Stimulated activated naive CD4-positive, alpha-beta T cell treated with Interleukin-2 at 50 U/mL for 16 hours (primary cell): ENCODE measurements around the gene OGFR.
"Not testable (repeated sequence)": the region's sequence is repeated elsewhere in the genome, so short reads cannot be mapped to it uniquely, and the experiment has no call there.

Experiments used
- DNase-seq: peaks from one replicate; lab custom pipeline; 2025; lab: John Stamatoyannopoulos, UW

The OGFR gene

DNA sequence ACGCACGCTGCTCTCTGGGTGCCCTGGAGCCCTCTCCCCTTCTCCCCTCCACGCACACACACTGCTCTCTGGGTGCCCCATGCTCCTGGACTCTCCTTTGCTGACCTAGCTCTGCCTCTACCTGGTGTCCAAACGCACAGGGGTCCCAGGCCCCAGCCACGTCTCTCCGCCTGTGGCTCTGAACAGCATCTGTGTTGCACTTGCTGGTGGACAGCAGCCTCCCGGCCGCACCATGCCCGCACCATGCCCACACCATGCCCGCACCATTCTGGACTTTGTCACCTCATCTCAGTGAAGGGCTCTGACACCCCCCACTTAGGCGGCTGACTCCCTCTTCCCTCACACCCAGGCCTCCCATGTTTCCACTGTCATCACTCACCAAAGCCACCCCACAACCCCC, 35.2 kb downstream of the OGFR start:
- DNase-seq: no peak

- no peak for DNase-seq
Observed at GRCh38 chr20:62840244-62841197, 35.9 kb downstream of the OGFR start.

DNA sequence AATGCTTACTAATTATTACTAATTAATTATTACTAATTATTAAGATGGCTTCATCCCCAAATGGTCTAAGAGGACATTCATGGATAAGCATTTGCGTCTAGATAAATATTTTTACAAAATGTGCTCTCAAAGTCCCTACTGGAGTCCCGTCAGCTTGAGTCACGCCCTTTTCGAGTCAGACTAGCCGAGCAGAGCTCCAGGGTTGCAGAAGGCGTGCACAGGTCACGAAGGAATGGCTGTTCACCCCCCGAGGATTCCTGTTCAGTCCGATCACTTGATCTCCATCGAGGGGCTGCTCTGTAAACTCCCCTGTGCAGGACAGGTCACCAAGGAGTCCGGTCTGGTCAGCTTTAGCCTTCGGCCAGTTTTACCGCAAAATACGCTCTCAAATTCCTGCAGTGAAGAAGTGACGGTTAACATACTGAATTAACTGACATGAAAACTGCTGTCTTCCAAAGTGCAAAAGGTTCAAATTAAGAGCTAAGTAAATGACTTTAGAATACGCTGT, 37.1 kb downstream of the OGFR start:
- DNase-seq: no peak

DNA sequence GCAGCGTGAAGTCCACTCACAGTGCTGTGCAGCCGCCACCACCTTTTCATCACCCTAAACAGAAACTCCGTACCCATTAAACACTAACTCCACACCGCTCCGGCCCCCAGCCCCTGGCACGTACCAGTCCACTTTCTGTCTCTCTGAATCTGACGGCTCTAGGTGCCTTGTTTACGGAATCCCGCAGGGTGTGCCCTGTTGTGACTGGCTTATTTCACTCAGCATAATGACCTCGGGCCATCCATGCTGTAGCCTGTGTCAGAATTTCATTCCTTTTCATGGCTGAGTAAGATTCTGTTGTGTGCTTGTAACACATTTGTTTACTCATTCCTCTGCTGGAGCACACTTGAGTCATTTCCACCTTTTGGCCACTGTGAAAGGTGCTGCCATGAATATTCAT, 39.0 kb downstream of the OGFR start:
- no peak for DNase-seq

- no peak for DNase-seq
Observed at GRCh38 chr20:62844182-62844581, 39.5 kb downstream of the OGFR start.

DNA sequence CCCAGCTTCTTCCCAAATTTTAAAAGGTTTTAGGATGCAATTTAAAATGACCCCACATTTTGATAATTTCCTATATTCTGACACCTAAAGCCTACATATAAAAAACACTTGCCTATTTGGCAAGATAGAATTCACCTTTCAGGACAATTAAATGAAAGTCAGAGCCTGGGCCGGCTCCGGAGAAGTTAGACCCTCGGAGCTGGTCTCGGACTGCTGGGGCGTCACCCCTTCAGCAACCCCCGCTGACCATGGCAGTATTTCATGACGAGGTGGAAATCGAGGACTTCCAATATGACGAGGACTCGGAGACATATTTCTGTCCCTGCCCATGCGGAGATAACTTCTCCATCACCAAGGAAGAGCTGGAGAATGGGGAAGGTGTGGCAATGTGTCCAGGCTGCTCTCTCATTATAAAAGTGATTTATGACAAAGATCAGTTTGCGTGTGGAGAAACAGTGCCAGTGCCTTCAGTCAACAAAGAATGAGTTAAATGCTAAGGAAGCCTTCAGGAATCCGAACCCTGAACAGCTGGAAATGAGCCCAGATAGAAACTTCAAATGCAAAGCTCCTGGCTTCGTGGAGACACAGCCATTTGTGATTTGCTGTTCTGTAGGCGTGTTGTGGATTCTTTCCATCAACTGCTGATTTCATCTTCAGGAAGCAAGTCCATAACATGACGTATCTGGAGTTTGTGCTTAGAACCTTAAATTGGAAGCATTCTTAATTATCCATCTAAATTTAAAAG, 41.0 kb downstream of the OGFR start:
- DNase-seq: no peak

DNA sequence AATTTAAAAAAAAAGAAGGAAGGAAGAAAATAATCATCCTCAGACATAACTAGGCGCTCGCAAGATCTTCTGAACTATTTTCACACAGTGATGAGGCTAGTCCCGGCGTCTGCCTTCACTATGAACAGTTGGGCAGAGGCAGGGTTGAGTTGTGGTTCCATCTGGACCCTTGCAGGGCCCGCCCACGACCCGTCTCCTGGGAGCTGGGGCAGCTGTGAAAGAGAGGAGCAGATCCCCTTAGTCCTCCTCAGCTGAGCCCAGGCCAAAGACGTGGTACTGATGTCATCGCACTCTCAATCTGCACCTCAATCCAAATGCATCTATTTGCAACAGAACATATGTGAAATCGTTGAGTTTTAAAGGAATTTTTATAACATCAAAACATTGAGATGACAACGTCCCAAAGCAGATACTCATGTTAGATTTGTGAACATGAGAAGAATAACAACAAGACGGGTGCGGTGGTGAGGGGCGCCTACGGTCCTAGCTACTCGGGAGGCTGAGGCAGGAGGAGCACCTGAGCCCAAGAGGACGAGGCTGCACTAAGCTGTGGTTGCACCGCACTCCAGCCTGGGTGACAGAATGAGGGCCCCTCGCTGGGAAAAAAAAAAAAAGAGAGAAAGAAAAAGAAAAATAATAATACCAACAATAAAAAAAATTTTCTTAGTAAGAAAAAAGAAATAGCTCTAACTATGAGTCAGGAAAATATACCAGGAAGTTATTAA, 41.7 kb downstream of the OGFR start:
- no peak for DNase-seq

GRCh38 chr20:62848917-62849316, 44.3 kb downstream of the OGFR start:
- not testable (repeated sequence) for DNase-seq

GRCh38 chr20:62849431-62849830, 44.8 kb downstream of the OGFR start:
- no peak for DNase-seq

- no peak for DNase-seq
Observed at GRCh38 chr20:62850333-62850974, 45.8 kb downstream of the OGFR start.

DNA sequence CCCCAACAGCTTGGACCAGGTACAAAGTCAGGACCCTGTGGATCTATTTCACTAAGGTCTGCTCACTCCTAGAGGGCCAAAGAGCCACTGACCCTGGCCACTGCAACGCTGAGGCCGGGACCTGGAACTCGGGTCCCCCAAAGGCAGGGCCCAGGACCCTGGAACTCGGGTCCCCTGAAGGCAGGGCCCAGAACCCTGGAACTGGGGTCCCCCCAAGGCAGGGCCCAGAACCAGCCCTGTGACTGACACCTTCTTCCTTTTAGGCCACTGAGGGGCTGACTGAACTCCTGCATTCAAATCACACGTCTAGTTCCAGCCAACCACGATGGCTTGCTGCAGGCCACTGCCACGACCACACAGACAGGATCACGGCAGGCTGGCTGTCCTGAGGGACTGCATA, 47.6 kb downstream of the OGFR start:
- DNase-seq: no peak

- no peak for DNase-seq
Observed at GRCh38 chr20:62852841-62853240, 48.2 kb downstream of the OGFR start.

DNA sequence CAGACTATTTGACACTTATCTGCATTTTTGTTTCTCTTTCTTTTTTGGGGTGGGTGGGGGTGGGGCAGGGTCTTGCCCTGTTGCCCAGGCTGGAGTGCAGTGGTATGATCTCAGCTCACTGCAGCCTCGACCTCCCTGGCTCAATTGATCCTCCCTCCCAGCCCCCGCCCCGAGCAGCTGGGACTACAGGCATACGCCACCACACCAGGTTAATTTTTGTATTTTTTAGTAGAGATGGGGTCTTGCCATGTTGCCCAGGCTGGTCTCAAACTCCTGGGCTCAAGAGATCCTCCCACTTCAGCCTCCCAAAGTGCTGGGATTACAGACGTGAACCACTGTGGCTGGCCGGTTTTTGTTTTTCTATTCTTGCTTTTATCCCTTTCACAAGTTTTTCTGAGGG, 48.7 kb downstream of the OGFR start:
- DNase-seq: not testable (repeated sequence)

- no peak for DNase-seq
Observed at GRCh38 chr20:62854121-62854520, 49.5 kb downstream of the OGFR start.

DNA sequence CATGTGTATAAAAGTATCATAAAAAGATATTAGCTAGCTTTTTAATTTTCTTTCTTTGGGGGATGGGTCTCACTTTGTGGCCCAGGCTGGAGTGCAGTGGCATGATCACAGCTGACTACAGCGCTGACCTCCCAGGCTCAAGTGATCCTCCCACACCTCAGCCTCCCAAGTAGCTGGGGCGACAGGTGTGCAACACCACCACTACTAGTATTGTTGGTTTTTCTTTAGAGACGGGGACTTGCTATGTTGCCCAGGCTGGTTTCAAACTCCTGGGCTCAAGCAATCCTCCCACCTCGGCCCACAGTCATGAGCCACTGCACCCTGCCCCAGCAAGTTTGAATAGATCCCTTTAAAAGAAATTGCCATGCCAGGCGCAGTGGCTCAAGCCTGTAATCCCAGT, 50.5 kb downstream of the OGFR start:
- DNase-seq: no peak

- DNase-seq: no peak
Observed at GRCh38 chr20:62856931-62857619, 52.4 kb downstream of the OGFR start.

DNA sequence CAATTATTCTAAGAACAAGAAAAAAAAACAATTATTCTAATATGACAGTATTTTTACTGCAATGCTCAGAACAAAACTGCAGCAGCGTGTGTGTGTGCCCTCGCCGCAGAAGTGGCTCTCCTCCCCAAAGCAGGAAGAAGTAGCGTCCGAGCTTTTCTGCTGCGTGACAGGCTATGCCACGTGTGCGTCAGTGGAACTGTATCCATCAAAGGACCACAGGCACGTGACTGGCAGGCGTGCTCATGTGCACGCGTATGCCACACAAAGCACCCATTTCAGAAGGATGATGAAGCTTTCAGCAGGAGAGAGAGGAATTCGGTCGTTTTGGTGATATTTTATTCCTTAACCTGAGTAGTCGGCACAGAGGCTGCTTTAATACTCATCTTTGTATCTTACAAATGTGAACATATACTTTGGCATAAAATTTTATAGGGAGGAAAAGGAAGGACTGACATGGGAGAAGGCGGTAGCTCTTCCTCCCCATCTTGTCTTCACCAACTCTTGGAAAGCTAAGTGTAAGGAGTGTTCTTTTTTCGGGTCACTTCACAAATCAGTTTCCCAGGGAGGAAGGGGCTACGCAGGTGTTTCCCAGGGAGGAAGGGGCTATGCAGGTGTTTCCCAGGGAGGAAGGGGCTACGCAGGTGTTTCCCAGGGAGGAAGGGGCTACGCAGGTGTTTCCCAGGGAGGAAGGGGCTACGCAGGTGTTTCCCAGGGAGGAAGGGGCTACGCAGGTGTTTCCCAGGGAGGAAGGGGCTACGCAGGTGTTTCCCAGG, 53.6 kb downstream of the OGFR start:
- no peak for DNase-seq

- DNase-seq: no peak
Observed at GRCh38 chr20:62859721-62860120, 55.1 kb downstream of the OGFR start.

GRCh38 chr20:62860391-62860923, 55.8 kb downstream of the OGFR start:
- DNase-seq: no peak
